GM13976 (cell line): Measurements from ENCODE around the gene CENPVL1.

Experiments used
- DNase-seq: peaks from one replicate; pipeline ENCODE4 v3.0.0; 2012; ENCODE audit warnings: low spot score
- in situ Hi-C: fragments of 300-500 bp; cut with MboI; formaldehyde crosslinking; loops from one replicate; pipeline ENCODE4 v1.12.0; 2022; ENCODE audit warnings: low sequenced_read_pairs, mixed read lengths, inconsistent platforms; ENCODE audit not compliant: unreplicated experiment
- TF ChIP-seq, protein P1 (sequence below): IDR thresholded peaks from 2 replicates; pipeline ENCODE4 v1.5.1; 2012; ENCODE audit warnings: borderline replicate concordance, mild to moderate bottlenecking; ENCODE audit not compliant: insufficient read depth; ENCODE audit errors: extremely low read depth, missing control alignments, control extremely low read depth

CENPVL1 gene

DNA sequence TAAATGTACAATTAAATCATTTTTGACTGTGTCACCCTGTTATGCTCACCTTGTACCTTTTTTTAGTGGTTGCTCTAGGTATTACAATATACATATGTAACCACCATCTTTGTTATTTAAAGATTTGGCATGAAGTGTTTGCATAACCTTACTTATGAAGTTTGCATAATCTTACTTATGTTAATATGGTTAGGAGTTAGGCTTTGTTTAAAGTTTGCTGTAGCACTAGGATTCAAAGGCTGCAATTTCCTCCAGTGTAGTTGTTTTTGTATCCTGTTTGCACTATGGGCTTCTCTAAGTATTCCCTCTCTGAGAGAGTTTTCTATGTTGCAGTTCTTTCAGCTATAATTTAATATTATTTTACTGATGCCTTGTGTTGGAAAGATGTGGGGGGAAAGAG, 17.9 kb downstream of the CENPVL1 start:
- TF ChIP-seq, protein P1, sequence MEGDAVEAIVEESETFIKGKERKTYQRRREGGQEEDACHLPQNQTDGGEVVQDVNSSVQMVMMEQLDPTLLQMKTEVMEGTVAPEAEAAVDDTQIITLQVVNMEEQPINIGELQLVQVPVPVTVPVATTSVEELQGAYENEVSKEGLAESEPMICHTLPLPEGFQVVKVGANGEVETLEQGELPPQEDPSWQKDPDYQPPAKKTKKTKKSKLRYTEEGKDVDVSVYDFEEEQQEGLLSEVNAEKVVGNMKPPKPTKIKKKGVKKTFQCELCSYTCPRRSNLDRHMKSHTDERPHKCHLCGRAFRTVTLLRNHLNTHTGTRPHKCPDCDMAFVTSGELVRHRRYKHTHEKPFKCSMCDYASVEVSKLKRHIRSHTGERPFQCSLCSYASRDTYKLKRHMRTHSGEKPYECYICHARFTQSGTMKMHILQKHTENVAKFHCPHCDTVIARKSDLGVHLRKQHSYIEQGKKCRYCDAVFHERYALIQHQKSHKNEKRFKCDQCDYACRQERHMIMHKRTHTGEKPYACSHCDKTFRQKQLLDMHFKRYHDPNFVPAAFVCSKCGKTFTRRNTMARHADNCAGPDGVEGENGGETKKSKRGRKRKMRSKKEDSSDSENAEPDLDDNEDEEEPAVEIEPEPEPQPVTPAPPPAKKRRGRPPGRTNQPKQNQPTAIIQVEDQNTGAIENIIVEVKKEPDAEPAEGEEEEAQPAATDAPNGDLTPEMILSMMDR = no peak
- in situ Hi-C loops = no loop called here
- DNase-seq = no peak

DNA sequence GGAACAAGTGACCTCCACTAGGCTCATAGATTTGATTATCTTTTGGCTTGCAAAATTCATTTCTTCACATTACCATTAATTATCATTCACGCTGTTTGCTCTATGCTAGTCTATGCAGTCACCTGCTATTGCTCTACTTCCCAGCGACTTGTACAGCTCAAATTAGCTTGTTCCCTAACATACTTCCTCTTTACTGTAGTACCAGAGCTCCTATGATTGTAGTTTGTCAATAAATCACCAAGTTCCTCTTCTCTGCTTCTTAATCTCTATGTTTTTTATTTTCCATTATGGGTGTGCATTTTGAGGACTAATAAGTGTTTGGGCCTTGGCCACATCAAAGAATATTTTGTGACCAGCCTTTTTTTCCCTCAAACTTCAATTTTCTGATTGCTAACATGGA, 26.8 kb downstream of the CENPVL1 start:
- in situ Hi-C loops = no loop called here
- TF ChIP-seq, protein P1 = no peak
- DNase-seq = no peak

DNA sequence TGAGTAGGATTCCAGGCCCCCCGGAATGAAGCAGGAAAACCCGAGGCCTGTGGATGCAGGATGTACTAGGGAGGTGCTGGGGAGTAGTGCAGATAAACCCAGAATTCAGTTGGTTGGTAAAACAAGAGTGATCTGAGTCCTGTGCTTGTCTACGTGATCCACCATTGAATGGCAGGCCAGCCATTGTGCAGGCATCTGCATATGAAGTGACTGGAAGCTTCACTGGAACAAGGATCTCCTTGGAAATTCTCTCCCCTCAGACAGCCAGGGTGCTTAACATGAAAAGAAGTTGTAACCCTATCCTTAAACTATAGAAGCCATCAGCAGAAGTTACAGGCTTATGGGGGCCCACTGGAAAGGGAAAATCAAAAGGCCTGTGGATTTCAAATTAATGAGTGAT, 32.3 kb downstream of the CENPVL1 start:
- TF ChIP-seq, protein P1 = no peak
- DNase-seq = no peak
- in situ Hi-C loops = no loop called here

DNA sequence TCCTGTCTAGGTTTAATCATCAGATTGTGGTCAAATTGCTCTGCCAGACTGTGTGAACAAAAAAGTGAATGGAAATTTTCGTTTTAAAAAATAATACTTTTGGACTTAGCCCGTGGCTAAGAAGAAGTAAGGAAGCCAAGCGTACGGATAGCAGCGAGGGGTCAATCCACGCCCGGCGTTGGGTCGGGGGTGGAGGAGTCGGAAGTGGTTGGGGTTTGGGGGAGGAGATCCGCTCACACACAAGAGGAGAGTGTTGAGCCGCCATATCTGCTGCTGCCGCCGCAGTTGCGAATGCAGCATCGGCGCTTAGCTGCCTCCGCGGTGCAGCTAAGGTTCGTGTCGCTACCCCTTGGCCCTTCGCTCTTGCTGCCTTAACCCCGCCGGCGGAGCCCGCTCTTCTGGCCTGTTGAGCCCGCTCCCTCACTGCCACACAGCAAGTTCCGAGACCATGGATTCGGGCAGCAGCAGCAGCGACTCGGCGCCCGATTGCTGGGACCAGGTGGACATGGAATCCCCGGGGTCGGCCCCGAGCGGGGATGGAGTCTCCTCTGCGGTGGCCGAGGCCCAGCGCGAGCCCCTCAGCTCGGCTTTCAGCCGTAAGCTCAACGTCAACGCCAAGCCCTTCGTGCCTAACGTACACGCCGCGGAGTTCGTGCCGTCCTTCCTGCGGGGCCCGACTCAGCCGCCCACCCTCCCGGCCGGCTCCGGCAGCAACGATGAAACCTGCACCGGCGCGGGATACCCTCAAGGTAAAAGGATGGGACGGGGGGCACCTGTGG, 33.1 kb downstream of the CENPVL1 start, which contains the start of gene GSPT2:
GSPT2 (plus strand) TSS at position 264 of the 779 bp plus-strand sequence; CDS start at position 449, 185 bp downstream.
- TF ChIP-seq, protein P1 = no peak
- DNase-seq = peak; percentile 68
- in situ Hi-C loops = no loop called here

DNA sequence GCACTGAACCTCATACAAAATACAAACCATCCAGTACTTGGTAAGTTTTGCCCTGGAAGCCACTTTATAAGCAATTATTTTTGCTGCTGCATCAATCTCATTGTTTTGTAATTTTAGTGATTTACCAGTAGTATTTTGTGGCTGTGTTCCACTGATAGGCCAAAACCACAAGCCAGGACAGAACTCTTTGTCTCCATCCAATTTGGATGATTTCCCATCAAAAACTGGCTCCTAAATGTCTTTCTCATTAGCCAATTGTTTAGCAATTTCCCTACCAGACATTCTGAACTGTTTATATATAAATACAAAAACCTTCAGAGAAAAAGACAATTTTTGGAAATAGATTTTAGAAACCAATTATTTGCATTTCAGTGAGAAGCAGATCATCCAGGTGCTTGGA, 37.4 kb downstream of the CENPVL1 start:
- DNase-seq = no peak
- in situ Hi-C loops = no loop called here

DNA sequence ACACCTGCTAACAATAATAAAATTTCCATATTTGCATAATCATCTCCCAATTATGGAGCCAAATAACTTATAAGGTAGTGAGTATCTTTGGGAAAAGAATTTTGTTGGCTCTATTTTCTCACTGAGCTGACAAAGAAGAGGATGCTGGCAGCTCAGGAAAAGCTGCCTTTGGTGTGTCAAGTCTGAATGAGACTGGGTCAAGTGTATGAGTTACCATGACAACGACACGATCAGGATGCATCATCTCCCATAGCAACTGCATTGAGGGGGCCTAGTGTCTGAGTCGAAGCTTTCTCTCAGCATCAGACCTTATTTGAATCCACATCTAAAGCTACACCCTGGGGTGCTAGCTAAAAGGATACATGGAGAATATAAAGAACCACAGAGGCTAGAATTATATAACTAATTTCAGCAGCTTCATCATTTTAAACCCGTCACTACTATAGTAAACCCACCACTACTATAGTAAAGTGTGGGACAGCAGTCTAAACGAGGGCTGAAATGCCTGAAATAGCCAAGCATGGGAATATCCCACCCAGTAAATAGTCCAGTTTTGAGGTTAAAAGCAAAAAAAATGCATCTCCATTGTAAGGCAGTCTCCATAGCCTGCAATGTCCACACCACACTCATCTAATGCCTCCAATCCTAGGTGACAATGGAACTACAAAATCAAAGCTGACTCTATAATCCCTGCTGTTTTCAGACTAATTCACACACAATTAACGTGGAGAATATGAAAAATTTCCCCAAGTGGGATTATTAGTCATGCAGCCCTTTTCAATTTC, 48.9 kb downstream of the CENPVL1 start:
- TF ChIP-seq, protein P1 = no peak
- in situ Hi-C loops = no loop called here
- no peak for DNase-seq

More for the DNA sequence above, 37.4 kb downstream of the CENPVL1 start:
- TF ChIP-seq, protein P1 = no peak
